HTERT RPE-1 (cell line): ENCODE data around the gene ABCC10.
"Not testable (repeated sequence)": the region's sequence is repeated elsewhere in the genome, so short reads cannot be mapped to it uniquely, and the experiment has no call there.

Experiments used
- in situ Hi-C: fragments of 300-500 bp; cut with MboI; formaldehyde crosslinking; loops from 4 replicates; pipeline ENCODE4 v1.14.3; 2020; ENCODE audit warnings: low sequenced_read_pairs

The ABCC10 gene

DNA sequence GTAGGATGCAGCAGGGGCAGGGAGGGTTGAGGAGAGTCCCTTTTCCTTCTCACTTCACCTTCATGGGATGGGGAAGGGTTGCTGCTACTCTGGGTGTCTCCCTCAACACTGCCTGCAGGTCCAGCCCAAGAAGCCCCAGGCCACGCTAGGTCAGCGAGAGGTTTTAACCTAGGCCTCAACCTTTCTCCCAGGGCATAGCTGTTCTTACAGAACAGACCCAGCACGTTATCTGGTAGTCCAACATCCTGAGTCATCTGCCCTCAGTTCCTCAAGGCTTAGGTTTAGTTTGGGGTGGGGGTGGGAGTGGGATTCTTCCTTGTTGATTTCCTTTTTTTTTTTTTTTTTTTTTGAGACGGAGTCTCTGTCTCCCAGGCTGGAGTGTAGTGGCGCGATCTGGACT, 67.0 kb downstream of the ABCC10 start:
- in situ Hi-C loops = no loop called here

DNA sequence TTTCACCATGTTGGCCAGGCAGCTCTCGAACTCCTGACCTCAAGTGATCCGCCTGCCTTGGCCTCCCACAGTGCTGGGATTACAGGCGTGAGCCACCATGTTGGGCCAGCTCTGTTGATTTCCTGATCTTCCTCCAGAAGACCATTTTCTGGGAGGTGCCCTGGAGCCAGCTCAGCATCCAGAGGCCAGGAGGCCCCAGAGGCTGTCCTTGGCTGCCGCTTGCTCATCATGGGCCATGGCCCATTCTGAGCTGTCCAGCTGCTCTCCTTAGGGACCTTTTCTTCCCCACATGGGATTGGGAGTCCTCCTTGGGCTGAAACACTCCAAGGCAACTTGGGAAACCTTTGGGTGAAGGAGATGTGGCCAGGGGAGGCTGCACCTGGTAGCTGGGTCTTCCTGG, 67.4 kb downstream of the ABCC10 start:
- in situ Hi-C loops = no loop called here

DNA sequence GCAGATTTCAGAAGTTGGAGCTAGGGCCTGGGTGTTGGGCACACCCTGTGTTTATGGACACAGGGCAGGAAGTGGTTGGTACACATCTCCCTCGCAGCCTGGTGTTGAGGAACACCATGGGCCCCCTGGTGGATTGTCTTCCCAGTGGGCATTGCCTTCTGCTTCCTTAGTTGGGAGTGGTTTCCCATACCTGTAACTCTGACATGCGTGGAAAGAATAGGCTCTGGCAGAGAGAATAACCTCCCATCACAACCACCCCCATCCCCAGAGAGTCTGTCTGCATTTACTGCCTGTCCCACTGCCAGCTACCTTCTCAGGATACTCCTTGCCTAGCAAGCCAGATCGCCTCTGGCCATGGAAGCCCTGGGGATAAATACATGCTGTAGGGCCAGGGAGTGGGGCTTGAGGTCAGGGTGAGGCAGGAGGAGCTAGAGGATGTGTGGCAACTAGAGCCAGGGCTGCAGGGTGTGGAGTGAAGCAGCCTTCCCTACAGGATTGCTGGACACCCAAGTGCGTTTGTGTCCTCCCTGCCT, 68.1 kb downstream of the ABCC10 start:
- in situ Hi-C loops = no loop called here

DNA sequence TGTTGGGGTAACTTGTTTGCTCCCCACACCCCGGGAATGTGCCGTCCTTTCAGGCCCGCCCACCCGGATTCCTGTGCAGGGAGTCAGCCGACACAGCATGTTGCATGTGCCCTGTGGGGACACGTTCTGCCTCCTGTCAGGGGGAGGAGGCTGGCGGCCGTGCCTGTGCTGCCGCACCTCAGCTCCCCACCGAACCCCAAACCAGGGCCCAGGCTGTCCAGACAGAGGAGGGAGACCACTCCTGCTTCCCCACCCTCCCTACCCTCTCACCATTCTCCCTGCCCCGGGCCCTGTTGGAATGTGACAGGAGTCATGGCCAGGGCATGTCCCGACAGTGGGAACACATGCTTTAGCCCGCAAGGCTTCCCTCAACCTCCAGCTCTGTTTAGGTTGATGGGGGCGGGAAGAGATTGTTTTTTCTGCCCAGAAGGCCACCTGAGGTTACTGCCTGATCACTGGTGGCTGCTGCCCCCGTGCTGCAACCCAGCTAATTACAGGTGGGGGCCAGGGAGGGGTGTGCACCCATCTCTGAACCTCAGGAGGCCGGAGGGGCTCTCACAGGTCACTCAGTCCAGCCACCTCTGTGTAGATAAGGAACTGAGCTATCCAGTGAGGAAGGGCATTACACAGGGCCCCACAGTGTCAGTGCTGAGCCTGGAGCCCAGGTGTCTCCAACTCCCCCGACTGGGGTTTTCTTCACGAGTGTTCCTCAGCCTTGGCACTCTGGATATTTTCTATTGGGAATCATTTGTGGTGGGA, 69.2 kb downstream of the ABCC10 start:
- in situ Hi-C loops = no loop called here

DNA sequence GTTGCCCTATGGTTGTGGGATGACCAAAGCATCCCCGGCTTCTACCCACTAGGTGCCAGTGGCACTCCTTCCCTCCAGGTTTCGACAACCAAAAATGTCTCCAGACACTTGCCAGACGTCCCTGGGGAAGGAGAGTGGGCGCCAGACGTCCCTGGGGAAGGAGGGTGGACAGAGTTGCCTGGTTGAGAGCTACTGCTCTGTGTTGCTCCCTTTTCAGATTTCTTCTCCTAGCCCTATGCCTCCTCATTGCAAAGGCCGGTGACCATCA, 69.7 kb downstream of the ABCC10 start:
- in situ Hi-C loops = no loop called here

DNA sequence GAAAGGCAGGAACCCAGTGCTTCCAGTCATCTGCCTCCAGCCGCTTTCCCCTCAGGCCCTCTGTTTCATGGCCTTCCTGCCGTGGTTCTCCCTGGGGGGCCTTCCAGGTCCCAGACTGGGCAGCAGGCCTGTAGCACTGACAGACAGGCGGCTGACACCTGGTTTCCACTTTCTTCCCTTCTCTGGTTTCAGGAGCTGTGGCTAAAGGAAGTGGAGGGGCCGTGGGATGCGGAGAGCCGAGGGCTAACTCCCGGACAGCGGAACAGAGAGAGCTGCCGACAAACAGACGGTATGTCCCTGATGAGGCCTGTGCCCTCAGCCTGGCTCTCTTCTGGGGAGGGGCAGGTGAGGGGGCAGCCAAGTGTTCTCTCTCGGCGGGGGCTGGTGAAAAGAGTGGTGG, 70.3 kb downstream of the ABCC10 start:
- in situ Hi-C loops = no loop called here

DNA sequence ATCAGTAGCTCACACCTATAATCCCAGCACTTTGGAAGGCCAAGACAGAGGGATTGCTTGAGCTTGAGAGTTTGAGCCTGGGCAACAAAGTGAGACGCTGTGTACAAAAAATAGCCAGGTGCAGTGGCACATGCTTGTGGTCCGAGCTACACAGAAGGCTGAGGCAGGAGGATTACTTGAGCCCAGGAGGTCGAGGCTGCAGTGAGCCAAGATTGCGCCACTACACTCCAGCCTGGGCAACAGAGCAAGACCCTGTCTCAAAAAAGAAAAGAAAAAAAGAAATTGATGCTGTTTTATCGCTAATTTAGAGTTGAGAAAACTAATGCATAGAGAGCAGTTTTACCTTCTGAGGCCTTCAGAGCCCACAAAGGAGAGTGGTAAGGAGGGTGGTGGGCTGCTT, 71.0 kb downstream of the ABCC10 start:
- in situ Hi-C loops = not testable (repeated sequence)

DNA sequence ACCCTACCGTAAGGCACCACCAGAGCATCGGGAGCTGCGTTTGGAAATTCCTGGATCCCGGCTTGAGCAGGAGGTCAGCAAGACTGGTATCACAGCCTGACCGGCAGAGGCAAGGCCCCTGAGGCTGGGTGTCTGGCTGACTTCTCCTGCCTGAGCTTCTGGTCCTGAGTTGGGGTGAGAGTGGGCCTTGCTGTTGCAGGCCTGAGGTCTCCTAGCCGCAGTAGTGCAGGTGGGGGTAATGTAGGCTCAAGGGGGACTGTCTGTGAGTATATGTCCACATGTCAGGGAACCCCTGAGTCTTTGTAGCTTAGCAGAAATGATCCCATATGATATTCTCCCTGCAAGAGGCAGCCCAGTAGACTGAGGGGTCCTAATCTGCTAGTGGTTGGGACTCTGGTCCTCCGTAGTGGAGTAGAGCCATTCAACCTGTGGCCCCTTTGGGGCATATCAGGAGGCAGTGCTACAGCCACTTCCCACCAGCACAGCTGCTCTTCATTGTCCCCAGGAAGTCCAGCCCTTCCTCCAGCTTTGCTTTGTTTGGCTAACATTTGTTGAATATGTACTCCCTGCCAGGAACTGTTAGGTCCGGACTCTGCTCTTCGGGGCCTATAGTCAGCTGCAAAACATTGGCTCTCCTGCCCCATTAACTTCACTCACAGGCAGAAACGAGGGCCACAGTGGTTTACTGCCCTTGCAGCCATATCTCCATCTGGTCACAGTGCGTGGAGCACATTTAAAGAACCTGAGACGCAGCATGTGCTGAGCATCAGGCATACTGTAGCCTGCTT, 71.9 kb downstream of the ABCC10 start:
- in situ Hi-C loops = no loop called here
